ENCODE measurements around the gene PI4K2B. TPM values are rescaled to one million over a fixed set of nuclear protein-coding genes. Genes with fewer than 3 reads are reported as not detected.

The PI4K2B gene
- total and polyA plus RNA-seq, 2 of the 13 experiments (the other 11 are each of a cell fraction or from before 2014, with no cell fraction given), result 6.9 to 25.8 TPM

GRCh38 chr4:25233737-25234389, at the start of gene PI4K2B (continued):
- TF ChIP-seq LBX2 (CRISPR knock-in tag; IDR thresholded peaks at IDR 0.05; ENCODE audit: borderline replicate concordance) (no peak; the same call in 1 of the 2 replicates), NR2F6 (IDR thresholded peaks at IDR 0.05) (no peak), NR2F6 (CRISPR knock-in tag; IDR thresholded peaks at IDR 0.05) (peak; percentile 18; the same call in 1 of the 2 replicates), CCDC6 (CRISPR knock-in tag; IDR thresholded peaks at IDR 0.05) (0 out of 2 replicates have a peak, but pooled peaks have one; percentile 63), ZNF550 (CRISPR knock-in tag; IDR thresholded peaks at IDR 0.05; ENCODE audit: borderline replicate concordance) (no peak), ZC3H13 (CRISPR knock-in tag; IDR thresholded peaks at IDR 0.05) (0 out of 2 replicates have a peak, but pooled peaks have one; percentile 28), FOXA3 (CRISPR knock-in tag; IDR thresholded peaks at IDR 0.05) (no peak), ETV6 (CRISPR knock-in tag; conservative IDR thresholded peaks at IDR 0.05) (no peak; the same call in 1 of the 2 replicates), ZNF772 (CRISPR knock-in tag; IDR thresholded peaks at IDR 0.05) (peak; percentile 75; the same call in 1 of the 2 replicates), DNMT1 (CRISPR knock-in tag; IDR thresholded peaks at IDR 0.05) (no peak; the same call in 1 of the 2 replicates), CENPBD1 (CRISPR knock-in tag; IDR thresholded peaks at IDR 0.05; ENCODE audit: borderline replicate concordance, low read depth) (no peak; the same call in 1 of the 2 replicates), TFDP1 (CRISPR knock-in tag; IDR thresholded peaks at IDR 0.05; ENCODE audit: borderline replicate concordance) (peak; percentile 92), ZNF747 (CRISPR knock-in tag; IDR thresholded peaks at IDR 0.05; ENCODE audit: borderline replicate concordance) (peak; percentile 78; the same call in 1 of the 2 replicates), FOXO1 (CRISPR knock-in tag; IDR thresholded peaks at IDR 0.05) (0 out of 2 replicates have a peak, but pooled peaks have one; percentile 59), MTF1 (CRISPR knock-in tag; IDR thresholded peaks at IDR 0.05) (no peak), SMC3 (IDR thresholded peaks at IDR 0.05; ENCODE audit: low read length) (no peak), ZFAT (CRISPR knock-in tag; conservative IDR thresholded peaks at IDR 0.05) (no peak), CENPT (CRISPR knock-in tag; IDR thresholded peaks at IDR 0.05; ENCODE audit: low read depth) (peak; percentile 36; the same call in 1 of the 2 replicates), RFXAP (CRISPR knock-in tag; IDR thresholded peaks at IDR 0.05; ENCODE audit: borderline replicate concordance) (no peak), POLR2G (IDR thresholded peaks at IDR 0.05; ENCODE audit: low read depth, low read length) (peak; percentile 88), ZEB1 (IDR thresholded peaks at IDR 0.05; ENCODE audit: insufficient replicate concordance, low read depth) (no peak), PBX2 (CRISPR knock-in tag; IDR thresholded peaks at IDR 0.05) (no peak), MLX (CRISPR knock-in tag; IDR thresholded peaks at IDR 0.05) (no peak), POLR2AphosphoS2 (IDR thresholded peaks at IDR 0.05; ENCODE audit: low read depth, low read length) (no peak), ZMYM3 (CRISPR knock-in tag; IDR thresholded peaks at IDR 0.05) (no peak), AKAP8 (CRISPR knock-in tag; IDR thresholded peaks at IDR 0.05) (no peak), SP1 (IDR thresholded peaks at IDR 0.05) (no peak), SP1 (CRISPR knock-in tag; IDR thresholded peaks at IDR 0.05) (peak; percentile 42), ZFP36L1 (CRISPR knock-in tag; IDR thresholded peaks at IDR 0.05) (no peak), DNMT3B (CRISPR knock-in tag; conservative IDR thresholded peaks at IDR 0.05) (no peak)

Data from HepG2 (cell line).